Activated CD8-positive, alpha-beta memory T cell treated with anti-CD3 and anti-CD28 coated beads for 4 hours (primary cell): Measurements from ENCODE around the gene ZNF407.

Experiments used
- DNase-seq, 2 donors: peaks; one replicate each; pipeline ENCODE4 v3.0.0-alpha.2; 2020; ENCODE audit warnings: low read depth in 2 of 2

Gene ZNF407

GRCh38 chr18:75008186-75008585 is 410.5 kb downstream of the ZNF407 start:
- DNase-seq = no peak

- no peak for DNase-seq
These were observed 411.6 kb downstream of the ZNF407 start for GRCh38 chr18:75009296-75009695.

- no peak for DNase-seq
These were observed 412.2 kb downstream of the ZNF407 start for GRCh38 chr18:75009878-75010277.

GRCh38 chr18:75010278-75010677 is 412.6 kb downstream of the ZNF407 start:
- no peak for DNase-seq

- no peak for DNase-seq
These were observed 413.0 kb downstream of the ZNF407 start for GRCh38 chr18:75010689-75011088.

GRCh38 chr18:75016025-75016717 is 418.5 kb downstream of the ZNF407 start:
- DNase-seq = no peak

GRCh38 chr18:75023473-75023872 is 425.8 kb downstream of the ZNF407 start:
- DNase-seq = no peak

- no peak for DNase-seq
These were observed 427.2 kb downstream of the ZNF407 start for GRCh38 chr18:75024871-75025270.

GRCh38 chr18:75025573-75025972 is 427.9 kb downstream of the ZNF407 start:
- DNase-seq = no peak

GRCh38 chr18:75029481-75029880 is 431.8 kb downstream of the ZNF407 start:
- no peak for DNase-seq

GRCh38 chr18:75031717-75032317 is 434.1 kb downstream of the ZNF407 start:
- DNase-seq = no peak

- no peak for DNase-seq
These were observed 435.8 kb downstream of the ZNF407 start for GRCh38 chr18:75033516-75033915.

- DNase-seq = no peak
These were observed 437.3 kb downstream of the ZNF407 start for GRCh38 chr18:75034937-75035336.

- DNase-seq = no peak
These were observed 438.3 kb downstream of the ZNF407 start for GRCh38 chr18:75035928-75036327.

GRCh38 chr18:75036917-75037688 is 439.4 kb downstream of the ZNF407 start:
- no peak for DNase-seq

GRCh38 chr18:75037689-75037955 is 440.0 kb downstream of the ZNF407 start:
- no peak for DNase-seq

- DNase-seq = no peak
These were observed 443.9 kb downstream of the ZNF407 start for GRCh38 chr18:75041586-75041985.

GRCh38 chr18:75043478-75043877 is 445.8 kb downstream of the ZNF407 start:
- no peak for DNase-seq

- no peak for DNase-seq
These were observed 446.6 kb downstream of the ZNF407 start for GRCh38 chr18:75044296-75044695.

- DNase-seq = no peak
These were observed 447.1 kb downstream of the ZNF407 start for GRCh38 chr18:75044791-75045190.

- no peak for DNase-seq
These were observed 447.6 kb downstream of the ZNF407 start for GRCh38 chr18:75045272-75045671.

GRCh38 chr18:75047240-75047961 is 449.7 kb downstream of the ZNF407 start:
- no peak for DNase-seq
